ENCODE results near the gene SH3RF3.

GRCh38 chr2:109231996-109232705, 103.1 kb downstream of the SH3RF3 start:
- TF ChIP-seq EZH2 (IDR thresholded peaks at IDR 0.05) (no peak), CTCF (IDR thresholded peaks at IDR 0.05) (no peak), EZH2phosphoT487 (IDR thresholded peaks at IDR 0.05) (no peak)
